Astrocyte (in vitro differentiated cells and primary cell): ENCODE data around the gene NFE2L1. TPM values are rescaled to one million over a fixed set of nuclear protein-coding genes. Genes with fewer than 3 reads are reported as not detected.

Source experiments
- DNase-seq: peaks from one replicate; pipeline ENCODE4 v3.0.0-alpha.2; 2010; ENCODE audit warnings: low read depth
- FAIRE-seq: peaks from 2 replicates; lab custom pipeline; 2011; peaks lifted over from hg19 to GRCh38; lab: Jason Lieb, UNC
- H2AFZ ChIP-seq: 2 replicates; pipeline ENCODE4 v1.6.0; 2012; ENCODE audit warnings: low read depth, low read length, inconsistent platforms
- H3K27ac ChIP-seq: 2 replicates; pipeline ENCODE4 v1.5.1; 2011; ENCODE audit warnings: low read depth, low read length, inconsistent platforms
- H3K27me3 ChIP-seq: 2 replicates; pipeline ENCODE4 v1.6.0; 2011; ENCODE audit warnings: low read length, inconsistent platforms; ENCODE audit not compliant: insufficient read depth
- H3K36me3 ChIP-seq: 2 replicates; pipeline ENCODE4 v1.5.1; 2011; ENCODE audit warnings: low read length, inconsistent platforms; ENCODE audit not compliant: insufficient read depth
- H3K4me1 ChIP-seq: 2 replicates; pipeline ENCODE4 v1.5.1; 2011; ENCODE audit warnings: low read length, inconsistent platforms; ENCODE audit not compliant: insufficient read depth
- H3K4me2 ChIP-seq: 2 replicates; pipeline ENCODE4 v1.6.0; 2012; ENCODE audit warnings: low read length, inconsistent platforms
- H3K4me3 ChIP-seq: 2 replicates; pipeline ENCODE4 v1.5.1; 2011; ENCODE audit warnings: low read depth, mild to moderate bottlenecking, low read length, inconsistent platforms; ENCODE audit not compliant: insufficient read depth
- H3K79me2 ChIP-seq: 2 replicates; pipeline ENCODE4 v1.6.0; 2012; ENCODE audit warnings: mild to moderate bottlenecking, low read length, inconsistent platforms; ENCODE audit not compliant: insufficient read depth
- H3K9ac ChIP-seq: 2 replicates; pipeline ENCODE4 v1.6.0; 2012; ENCODE audit warnings: mild to moderate bottlenecking, low read length, inconsistent platforms
- H3K9me3 ChIP-seq: 2 replicates; pipeline ENCODE4 v1.5.1; 2012; ENCODE audit warnings: low read depth, mild to moderate bottlenecking, low read length, inconsistent platforms; ENCODE audit not compliant: insufficient read depth
- H4K20me1 ChIP-seq: 2 replicates; pipeline ENCODE4 v1.6.0; 2012; ENCODE audit warnings: low read length, inconsistent platforms; ENCODE audit not compliant: insufficient read depth
- H3K27ac Mint-ChIP-seq: one replicate; pipeline ENCODE4 v1.8.0; 2021; ENCODE audit warnings: mild to moderate bottlenecking, mixed read lengths; ENCODE audit not compliant: unreplicated experiment
- H3K27me3 Mint-ChIP-seq: one replicate; pipeline ENCODE4 v1.8.0; 2021; ENCODE audit warnings: low read depth, mixed read lengths; ENCODE audit not compliant: unreplicated experiment
- H3K36me3 Mint-ChIP-seq: one replicate; pipeline ENCODE4 v1.8.0; 2021; ENCODE audit warnings: low read depth, mixed read lengths; ENCODE audit not compliant: unreplicated experiment
- H3K4me1 Mint-ChIP-seq: one replicate; pipeline ENCODE4 v1.8.0; 2021; ENCODE audit warnings: low read depth, mixed read lengths; ENCODE audit not compliant: unreplicated experiment
- H3K4me3 Mint-ChIP-seq: one replicate; pipeline ENCODE4 v1.8.0; 2021; ENCODE audit warnings: mild to moderate bottlenecking, moderate library complexity, mixed read lengths; ENCODE audit not compliant: unreplicated experiment
- H3K9me3 Mint-ChIP-seq: one replicate; pipeline ENCODE4 v1.8.0; 2021; ENCODE audit warnings: mild to moderate bottlenecking, mixed read lengths; ENCODE audit not compliant: unreplicated experiment
- EZH2 ChIP-seq: IDR thresholded peaks from 2 replicates; pipeline ENCODE4 v1.6.1; 2012; ENCODE audit warnings: mild to moderate bottlenecking, low read length, inconsistent platforms; ENCODE audit not compliant: insufficient read depth
- total RNA-seq: library from RNA; stranded (reverse); gene quantifications from 2 replicates; pipeline ENCODE4 v1.2.1, GENCODE V29; 2021
- TF ChIP-seq, protein P1 (sequence below): IDR thresholded peaks from 2 replicates; pipeline ENCODE4 v1.5.1; 2011; ENCODE audit warnings: low read depth, mild to moderate bottlenecking, inconsistent platforms, low read length, moderate library complexity; ENCODE audit not compliant: insufficient read depth

NFE2L1 gene
- total RNA-seq, 1 donor from 2014 or later: 344 TPM

DNA sequence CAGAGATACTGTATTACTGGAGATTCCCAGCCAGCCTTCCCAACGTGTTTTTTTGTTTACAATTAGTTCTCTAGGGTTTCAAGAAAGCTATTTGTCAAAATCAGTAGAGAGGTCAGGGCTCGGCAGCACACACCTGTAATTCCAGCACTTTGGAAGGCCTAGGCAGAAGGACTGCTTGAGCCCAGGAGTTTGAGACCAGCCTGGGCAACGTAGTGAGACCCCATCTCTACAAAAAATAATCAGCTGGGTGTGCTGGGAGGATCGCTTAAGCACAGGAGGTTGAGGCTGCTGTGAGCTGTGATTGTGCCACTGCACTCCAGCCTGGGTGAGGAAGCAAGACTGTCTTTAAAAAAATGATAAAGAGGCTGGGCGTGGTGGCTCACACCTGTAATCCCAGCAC, 33.7 kb downstream of the NFE2L1 start:
- H3K4me1 Mint-ChIP-seq: no peaks in the 10 kb centered on the region
- H3K27ac ChIP-seq: no peak overlapping the region
- peaks cover 1% of the 10 kb centered on the region for H3K36me3 ChIP-seq
- FAIRE-seq: no peak
- peaks cover 90% of the 10 kb centered on the region for H3K79me2 ChIP-seq
- H3K9me3 Mint-ChIP-seq: no peaks in the 10 kb centered on the region
- no peak overlapping the region for H3K4me2 ChIP-seq
- H3K27me3 ChIP-seq: no peaks in the 10 kb centered on the region
- DNase-seq: no peak
- no peaks in the 10 kb centered on the region for H3K4me1 ChIP-seq
- no peak overlapping the region for H2AFZ ChIP-seq
- H3K4me3 Mint-ChIP-seq: no peak overlapping the region
- H3K27me3 Mint-ChIP-seq: no peaks in the 10 kb centered on the region
- no peak for TF ChIP-seq EZH2
- TF ChIP-seq, protein P1, sequence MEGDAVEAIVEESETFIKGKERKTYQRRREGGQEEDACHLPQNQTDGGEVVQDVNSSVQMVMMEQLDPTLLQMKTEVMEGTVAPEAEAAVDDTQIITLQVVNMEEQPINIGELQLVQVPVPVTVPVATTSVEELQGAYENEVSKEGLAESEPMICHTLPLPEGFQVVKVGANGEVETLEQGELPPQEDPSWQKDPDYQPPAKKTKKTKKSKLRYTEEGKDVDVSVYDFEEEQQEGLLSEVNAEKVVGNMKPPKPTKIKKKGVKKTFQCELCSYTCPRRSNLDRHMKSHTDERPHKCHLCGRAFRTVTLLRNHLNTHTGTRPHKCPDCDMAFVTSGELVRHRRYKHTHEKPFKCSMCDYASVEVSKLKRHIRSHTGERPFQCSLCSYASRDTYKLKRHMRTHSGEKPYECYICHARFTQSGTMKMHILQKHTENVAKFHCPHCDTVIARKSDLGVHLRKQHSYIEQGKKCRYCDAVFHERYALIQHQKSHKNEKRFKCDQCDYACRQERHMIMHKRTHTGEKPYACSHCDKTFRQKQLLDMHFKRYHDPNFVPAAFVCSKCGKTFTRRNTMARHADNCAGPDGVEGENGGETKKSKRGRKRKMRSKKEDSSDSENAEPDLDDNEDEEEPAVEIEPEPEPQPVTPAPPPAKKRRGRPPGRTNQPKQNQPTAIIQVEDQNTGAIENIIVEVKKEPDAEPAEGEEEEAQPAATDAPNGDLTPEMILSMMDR: no peak
- no peaks in the 10 kb centered on the region for H3K9me3 ChIP-seq
- peaks cover 75% of the 10 kb centered on the region for H4K20me1 ChIP-seq
- H3K4me3 ChIP-seq: no peak overlapping the region
- no peak overlapping the region for H3K9ac ChIP-seq
- no peaks in the 10 kb centered on the region for H3K36me3 Mint-ChIP-seq
- H3K27ac Mint-ChIP-seq: no peak overlapping the region

DNA sequence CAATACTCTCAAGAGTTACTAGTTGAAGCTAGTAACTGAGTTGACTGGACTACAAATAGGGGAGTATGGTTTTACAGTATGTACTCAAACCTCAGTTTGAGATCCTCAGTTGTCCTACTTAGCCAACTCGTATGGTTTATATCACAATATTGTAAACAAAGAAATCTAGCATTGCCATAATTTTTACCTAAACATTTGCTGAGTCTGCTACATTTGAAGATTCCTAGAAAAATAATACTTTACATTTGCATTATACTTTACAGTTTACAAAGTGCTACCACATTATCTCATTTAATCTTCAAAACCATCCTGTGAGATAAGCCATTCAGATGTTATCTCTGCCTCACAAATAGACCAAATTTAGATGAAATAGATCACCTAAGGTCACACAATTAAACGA, 36.8 kb downstream of the NFE2L1 start:
- no peaks in the 10 kb centered on the region for H3K9me3 ChIP-seq
- no peak for TF ChIP-seq EZH2
- TF ChIP-seq, protein P1: no peak
- no peak overlapping the region for H3K4me2 ChIP-seq
- no peak overlapping the region for H2AFZ ChIP-seq
- Mint-ChIP-seq H3K4me3 (no peak overlapping the region), H3K4me1 (peaks cover 2% of the 10 kb centered on the region), H3K27ac (no peak overlapping the region), H3K27me3 (no peaks in the 10 kb centered on the region), H3K36me3 (no peaks in the 10 kb centered on the region), H3K9me3 (no peaks in the 10 kb centered on the region)
- no peaks in the 10 kb centered on the region for H3K27me3 ChIP-seq
- no peaks in the 10 kb centered on the region for H3K4me1 ChIP-seq
- H3K27ac ChIP-seq: no peak overlapping the region
- no peak for DNase-seq
- H3K79me2 ChIP-seq: peaks cover 89% of the 10 kb centered on the region
- H3K36me3 ChIP-seq: no peaks in the 10 kb centered on the region
- no peak overlapping the region for H3K4me3 ChIP-seq
- peaks cover 68% of the 10 kb centered on the region for H4K20me1 ChIP-seq
- FAIRE-seq: no peak
- no peak overlapping the region for H3K9ac ChIP-seq

DNA sequence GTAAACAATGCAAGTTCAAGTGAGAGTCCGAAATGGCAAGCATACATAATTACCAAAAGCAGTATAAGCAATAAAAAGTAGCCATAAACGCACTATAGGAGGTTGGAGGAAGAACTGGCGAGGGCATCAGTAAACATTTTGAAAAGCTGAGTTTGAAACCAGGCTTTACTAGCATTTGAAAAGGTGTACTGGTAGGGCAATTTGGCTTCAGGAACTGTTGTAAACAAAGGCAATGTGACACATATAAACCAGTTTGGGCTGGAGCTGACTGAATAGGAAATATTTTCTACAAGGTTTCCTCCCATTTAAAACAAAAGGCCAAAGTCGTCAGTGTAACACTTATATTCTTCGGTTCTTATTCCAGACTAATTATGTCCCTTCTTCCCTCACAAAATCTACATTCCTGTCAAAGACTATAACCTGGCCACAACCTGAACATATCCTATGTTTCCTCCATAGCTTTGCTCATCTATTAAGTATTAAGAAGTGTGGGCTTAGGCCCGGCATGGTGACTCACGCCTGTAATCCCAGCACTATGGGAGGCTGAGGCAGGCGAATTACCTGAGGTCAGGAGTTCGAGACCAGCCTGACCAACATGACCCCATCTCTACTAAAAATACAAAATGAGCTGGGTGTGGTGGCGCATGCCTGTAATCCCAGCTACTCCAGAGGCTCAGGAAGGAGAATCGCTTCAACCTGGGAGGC, 45.3 kb downstream of the NFE2L1 start:
- peaks cover 3% of the 10 kb centered on the region for H3K36me3 Mint-ChIP-seq
- no peaks in the 10 kb centered on the region for H3K9me3 Mint-ChIP-seq
- Histone ChIP-seq H3K4me3 (no peak overlapping the region), H2AFZ (no peak overlapping the region), H3K27me3 (no peaks in the 10 kb centered on the region), H3K79me2 (peaks cover 97% of the 10 kb centered on the region), H3K36me3 (peaks cover 7% of the 10 kb centered on the region), H3K4me1 (no peaks in the 10 kb centered on the region), H3K27ac (no peak overlapping the region), H4K20me1 (peaks cover 80% of the 10 kb centered on the region), H3K9ac (no peak overlapping the region), H3K9me3 (no peaks in the 10 kb centered on the region), H3K4me2 (no peak overlapping the region)
- no peak for FAIRE-seq
- no peak for TF ChIP-seq EZH2
- TF ChIP-seq, protein P1: no peak
- no peak overlapping the region for H3K4me3 Mint-ChIP-seq
- no peaks in the 10 kb centered on the region for H3K27me3 Mint-ChIP-seq
- H3K27ac Mint-ChIP-seq: no peak overlapping the region
- H3K4me1 Mint-ChIP-seq: peaks cover 2% of the 10 kb centered on the region
- DNase-seq: no peak
